GM20000 (cell line): ENCODE data around the gene RBPMS2.

Experiments
- DNase-seq: peaks from one replicate; pipeline ENCODE4 v3.0.0; 2012; ENCODE audit warnings: low spot score
- TF ChIP-seq, protein P1 (sequence below): IDR thresholded peaks from 2 replicates; pipeline ENCODE4 v1.5.1; 2012; ENCODE audit warnings: mild to moderate bottlenecking, control low read depth; ENCODE audit errors: extremely low read depth, missing control alignments

The RBPMS2 gene

DNA sequence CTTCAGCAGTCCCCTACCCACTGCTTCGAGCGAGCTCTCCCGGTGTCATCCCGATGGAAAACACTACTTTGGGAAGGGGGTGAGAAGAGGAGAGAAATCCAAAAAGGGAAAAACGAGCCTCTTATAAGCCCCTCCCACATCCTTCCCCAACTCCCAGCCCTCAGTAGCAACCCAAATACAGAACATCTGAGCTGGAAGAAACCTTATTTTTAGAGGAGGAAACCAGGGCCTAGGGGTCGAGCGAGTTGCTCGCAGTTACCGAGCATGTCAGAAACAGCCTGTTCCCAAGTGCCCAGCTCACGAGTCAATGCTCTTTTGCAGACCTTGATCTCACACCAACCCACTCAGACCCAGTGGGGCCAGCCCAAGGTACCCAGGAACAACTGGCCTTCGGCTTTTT, 14.2 kb downstream of the RBPMS2 start:
- TF ChIP-seq, protein P1, sequence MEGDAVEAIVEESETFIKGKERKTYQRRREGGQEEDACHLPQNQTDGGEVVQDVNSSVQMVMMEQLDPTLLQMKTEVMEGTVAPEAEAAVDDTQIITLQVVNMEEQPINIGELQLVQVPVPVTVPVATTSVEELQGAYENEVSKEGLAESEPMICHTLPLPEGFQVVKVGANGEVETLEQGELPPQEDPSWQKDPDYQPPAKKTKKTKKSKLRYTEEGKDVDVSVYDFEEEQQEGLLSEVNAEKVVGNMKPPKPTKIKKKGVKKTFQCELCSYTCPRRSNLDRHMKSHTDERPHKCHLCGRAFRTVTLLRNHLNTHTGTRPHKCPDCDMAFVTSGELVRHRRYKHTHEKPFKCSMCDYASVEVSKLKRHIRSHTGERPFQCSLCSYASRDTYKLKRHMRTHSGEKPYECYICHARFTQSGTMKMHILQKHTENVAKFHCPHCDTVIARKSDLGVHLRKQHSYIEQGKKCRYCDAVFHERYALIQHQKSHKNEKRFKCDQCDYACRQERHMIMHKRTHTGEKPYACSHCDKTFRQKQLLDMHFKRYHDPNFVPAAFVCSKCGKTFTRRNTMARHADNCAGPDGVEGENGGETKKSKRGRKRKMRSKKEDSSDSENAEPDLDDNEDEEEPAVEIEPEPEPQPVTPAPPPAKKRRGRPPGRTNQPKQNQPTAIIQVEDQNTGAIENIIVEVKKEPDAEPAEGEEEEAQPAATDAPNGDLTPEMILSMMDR, result no peak
- DNase-seq, result no peak

DNA sequence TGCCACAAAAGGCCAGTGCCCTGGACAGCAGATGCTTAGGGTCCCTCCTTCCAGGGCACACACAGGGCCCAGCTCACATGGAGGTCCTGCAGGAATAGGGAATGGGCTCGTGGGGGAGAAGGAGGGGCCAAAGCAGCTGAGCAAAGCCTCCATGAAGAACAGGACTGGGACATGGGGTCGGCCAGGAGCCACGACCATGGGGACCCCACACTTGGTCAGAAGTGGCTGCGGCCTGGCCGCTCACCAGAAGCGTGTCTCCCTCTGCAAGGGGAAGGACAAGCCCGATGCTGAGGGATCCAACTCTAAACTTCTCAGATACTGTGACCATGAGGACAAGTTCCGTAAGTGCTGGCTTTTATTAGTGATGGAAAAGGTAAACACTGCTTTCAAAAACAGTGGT, 15.3 kb downstream of the RBPMS2 start:
- no peak for DNase-seq
- TF ChIP-seq, protein P1, result no peak

DNA sequence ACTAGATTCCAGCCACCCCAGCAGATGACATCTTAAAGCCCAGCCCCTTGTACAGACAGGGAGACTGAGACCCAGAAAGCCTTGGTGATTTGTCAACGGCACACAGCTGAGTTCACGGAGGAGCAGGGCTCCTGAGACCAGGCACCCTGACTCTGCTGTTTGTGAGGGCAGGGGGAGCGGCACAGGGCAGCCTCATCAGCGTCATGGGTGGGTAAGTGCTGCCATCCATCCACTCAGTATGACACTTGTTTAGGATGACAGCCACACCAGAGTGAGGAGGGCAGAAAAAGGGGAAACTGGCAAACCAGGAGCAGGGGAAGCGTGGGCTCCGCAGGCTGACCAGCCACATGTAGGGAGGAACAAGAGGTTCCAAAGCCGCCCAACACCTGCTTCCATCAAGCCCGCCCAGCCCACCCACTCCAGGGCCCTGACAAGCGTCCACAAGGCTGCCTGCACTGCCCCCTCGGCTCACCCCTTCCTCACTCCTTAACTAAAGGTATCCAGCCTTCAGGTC, 19.9 kb downstream of the RBPMS2 start:
- TF ChIP-seq, protein P1, result no peak
- no peak for DNase-seq

DNA sequence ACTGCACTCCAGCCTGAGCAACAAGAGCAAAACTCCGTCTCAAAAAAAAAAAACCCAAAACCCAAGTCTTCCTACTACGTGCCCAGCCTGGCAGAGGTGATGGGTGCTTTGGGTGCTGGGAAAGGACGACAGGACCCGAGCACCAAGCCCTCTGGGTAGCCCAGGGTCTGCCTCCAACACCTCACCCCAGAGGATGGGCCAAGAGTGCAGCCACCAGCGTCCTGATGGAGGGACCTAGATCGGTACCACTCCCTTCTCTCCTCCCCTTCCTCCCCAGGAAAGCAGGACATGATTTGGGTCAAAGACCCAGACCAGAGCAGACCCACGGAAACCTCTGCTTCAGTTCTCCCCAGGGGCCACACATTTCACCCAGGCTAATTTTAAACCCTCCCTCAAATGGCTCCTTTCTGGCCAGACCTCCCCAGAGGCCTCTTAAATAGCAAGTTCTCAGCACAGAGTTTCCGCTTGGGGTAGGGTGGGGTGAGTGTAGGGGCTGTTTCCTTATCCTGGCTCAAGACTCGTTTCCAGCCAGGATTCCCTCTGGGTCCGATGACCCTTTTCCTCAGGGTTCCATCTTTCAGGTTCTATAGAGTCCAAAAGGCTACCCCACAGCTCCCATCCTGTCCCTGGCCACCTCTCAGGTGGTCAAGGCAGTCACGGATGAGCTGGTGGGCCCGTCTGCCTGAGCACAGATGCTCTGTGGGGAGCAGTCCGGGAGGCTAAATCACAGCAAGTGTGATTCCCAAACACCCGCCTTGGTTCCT, 20.5 kb downstream of the RBPMS2 start:
- DNase-seq, result peak; percentile 61
- TF ChIP-seq, protein P1, result no peak

DNA sequence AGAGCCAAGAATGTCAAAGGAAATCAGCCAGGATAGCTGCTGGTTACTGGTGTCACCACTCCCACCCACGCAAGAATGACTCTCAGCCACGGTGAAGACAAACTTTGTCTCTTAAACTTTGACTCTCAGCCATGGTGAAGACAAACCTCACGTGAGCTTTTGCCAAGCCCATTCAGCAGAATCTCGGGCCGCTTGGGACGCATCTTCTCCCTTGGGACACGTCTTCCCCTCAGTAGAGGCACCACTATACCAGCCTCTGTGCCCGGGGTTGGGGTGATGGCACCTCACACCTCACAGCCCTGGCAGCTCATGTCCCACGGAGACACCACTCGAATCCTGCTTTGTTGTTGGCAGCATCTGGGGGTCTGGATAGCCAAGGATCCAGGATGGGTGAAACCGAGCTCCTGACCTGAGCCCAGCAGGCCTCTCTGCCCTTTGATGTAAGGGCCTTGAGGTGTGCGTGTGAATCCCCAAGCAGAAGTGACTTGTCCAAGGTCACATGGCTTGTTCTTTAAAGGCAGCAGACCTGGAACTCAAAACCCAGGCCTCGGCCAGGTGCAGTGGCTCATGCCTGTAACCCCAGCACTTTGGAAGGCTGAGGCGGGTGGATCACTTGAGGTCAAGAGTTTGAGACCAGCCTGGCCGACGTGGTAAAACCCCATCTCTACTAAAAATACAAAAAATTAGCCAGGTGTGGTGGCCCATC, 21.8 kb downstream of the RBPMS2 start:
- DNase-seq, result peak; percentile 56
- TF ChIP-seq, protein P1, result no peak

DNA sequence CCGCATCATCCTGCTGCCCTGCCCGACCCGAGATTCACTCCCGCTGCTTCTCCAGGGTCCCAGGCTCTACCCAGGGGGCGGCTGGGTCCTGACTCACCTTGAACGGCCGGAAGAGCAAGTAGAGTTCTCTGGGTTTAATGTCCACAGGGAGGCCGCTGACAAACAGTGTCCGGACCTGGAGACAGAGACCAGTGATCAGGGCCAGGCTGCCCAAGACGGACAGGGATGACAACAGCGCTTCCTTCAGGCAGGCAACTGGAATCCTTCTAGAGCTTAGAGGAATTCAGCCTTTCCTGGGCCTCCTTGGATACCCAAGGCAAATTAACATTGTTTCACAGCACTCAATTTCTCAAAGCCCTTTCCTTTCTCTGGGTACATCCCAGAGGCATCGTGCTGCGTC, 23.9 kb downstream of the RBPMS2 start:
- no peak for DNase-seq
- TF ChIP-seq, protein P1, result no peak

DNA sequence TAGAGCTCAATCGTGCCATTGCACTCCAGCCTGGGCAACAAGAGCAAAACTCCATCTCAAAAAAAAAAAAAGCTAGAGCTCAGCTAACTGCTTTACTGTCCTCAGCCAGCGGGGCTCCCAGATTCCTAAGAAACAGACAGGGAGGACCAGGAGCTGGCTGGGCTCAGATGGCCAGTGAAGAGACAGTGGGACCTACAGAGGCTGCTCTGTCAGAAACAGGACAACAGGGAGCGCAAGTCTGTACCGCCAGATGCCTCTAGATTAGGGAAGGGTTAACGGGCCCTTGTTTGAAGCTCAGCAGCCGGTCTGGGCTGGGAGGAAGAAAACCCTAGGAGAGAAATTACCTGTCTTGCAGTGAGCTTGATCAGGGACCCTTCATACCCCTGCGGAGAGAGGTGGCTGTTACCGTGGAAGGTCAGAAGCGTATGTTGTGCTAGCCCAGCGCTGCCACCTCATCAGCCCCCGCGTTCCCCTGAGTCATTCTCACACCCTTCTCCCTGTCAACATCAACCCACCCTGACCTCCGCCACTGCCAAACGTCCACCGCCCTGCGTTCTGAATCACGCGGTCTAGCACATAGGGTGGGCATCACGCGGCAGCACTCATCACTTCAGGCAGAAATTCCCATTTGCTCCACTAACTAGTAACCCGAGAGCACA, 25.3 kb downstream of the RBPMS2 start:
- DNase-seq, result no peak
- TF ChIP-seq, protein P1, result no peak
